K562 (cell line): ENCODE measurements around the gene EEPD1. TPM values are rescaled to one million over a fixed set of nuclear protein-coding genes. Genes with fewer than 3 reads are reported as not detected.

Experiments used
- BACH1 ChIP-seq: fragments of 200-800 bp; sonication (Bioruptor generic); IDR thresholded peaks from 2 replicates; pipeline ENCODE4 v1.6.1; 2016; ENCODE audit warnings: missing genetic modification characterization, missing compliant biosample characterization
- BRD9 ChIP-seq: fragments of 450-650 bp; IDR thresholded peaks from 2 replicates; pipeline ENCODE4 v1.6.1; 2018; ENCODE audit warnings: low read depth; ENCODE audit not compliant: partially characterized antibody
- BRF2 ChIP-seq: IDR thresholded peaks from 3 replicates; pipeline ENCODE4 v1.6.1; 2011; ENCODE audit warnings: borderline replicate concordance, mild to moderate bottlenecking; ENCODE audit not compliant: insufficient read length, insufficient read depth
- CHD1 ChIP-seq: fragments of 200-600 bp; sonication (generic); IDR thresholded peaks from one replicate; pipeline ENCODE4 v1.6.1; 2012; ENCODE audit warnings: mild to moderate bottlenecking, moderate library complexity, low read length, inconsistent platforms
- CHD2 ChIP-seq: IDR thresholded peaks from 2 replicates; pipeline ENCODE4 v1.6.1; 2011; ENCODE audit warnings: low read depth, low read length
- CXXC5 ChIP-seq: fragments of 250-450 bp; sonication (Bioruptor Pico); IDR thresholded peaks from 2 replicates; pipeline ENCODE4 v1.8.0; 2022; ENCODE audit warnings: inconsistent platforms, mild to moderate bottlenecking, moderate library complexity
- DIDO1 ChIP-seq: fragments of 450-650 bp; IDR thresholded peaks from 2 replicates; pipeline ENCODE4 v1.6.1; 2016; ENCODE audit warnings: low read depth, missing biosample characterization, missing genetic modification characterization
- E4F1 ChIP-seq: fragments of 250-450 bp; sonication (Bioruptor Pico); IDR thresholded peaks from 2 replicates; pipeline ENCODE4 v1.5.0; 2021; ENCODE audit warnings: mild to moderate bottlenecking, borderline replicate concordance
- FIP1L1 ChIP-seq: fragments of 200-400 bp; formaldehyde crosslinking; IDR thresholded peaks from 2 replicates; pipeline ENCODE4 v1.6.1; 2018; ENCODE audit warnings: mild to moderate bottlenecking, low read depth, low read length; ENCODE audit not compliant: poor library complexity, severe bottlenecking
- ILF3 ChIP-seq: fragments of 450-650 bp; IDR thresholded peaks from 2 replicates; pipeline ENCODE4 v1.6.1; 2018; ENCODE audit warnings: antibody characterized with exemption, mild to moderate bottlenecking, moderate library complexity, borderline replicate concordance
- KLF16 ChIP-seq: IDR thresholded peaks from 2 replicates; pipeline ENCODE4 v1.6.1; 2016; ENCODE audit warnings: antibody characterized with exemption
- LCOR ChIP-seq: sonication (generic); formaldehyde crosslinking; IDR thresholded peaks from 2 replicates; pipeline ENCODE4 v1.8.0; 2022; ENCODE audit warnings: mild to moderate bottlenecking, missing genetic modification reagents
- NFIC ChIP-seq: fragments of 450-650 bp; IDR thresholded peaks from 2 replicates; pipeline ENCODE4 v1.6.1; 2017; ENCODE audit warnings: mild to moderate bottlenecking, inconsistent platforms
- NR2F6 ChIP-seq: fragments of 450-650 bp; formaldehyde crosslinking; IDR thresholded peaks from 2 replicates; pipeline ENCODE4 v1.4.0; 2020; ENCODE audit warnings: mild to moderate bottlenecking
- PTTG1 ChIP-seq: fragments of 450-650 bp; IDR thresholded peaks from 2 replicates; pipeline ENCODE4 v1.6.1; 2016; ENCODE audit warnings: low read depth, mild to moderate bottlenecking, missing genetic modification characterization, missing compliant biosample characterization
- STAT5A ChIP-seq: IDR thresholded peaks from 2 replicates; pipeline ENCODE4 v1.6.1; 2012; ENCODE audit warnings: low read length, inconsistent platforms, borderline replicate concordance
- ZKSCAN8 ChIP-seq: fragments of 200-800 bp; sonication (Bioruptor generic); IDR thresholded peaks from 2 replicates; pipeline ENCODE4 v1.6.1; 2016; ENCODE audit warnings: missing genetic modification characterization, missing compliant biosample characterization
- polyA plus RNA-seq, 8 experiments: library from polyadenylated mRNA; depleted of rRNA in 4 of 8; stranded (reverse) in 5 of 8; unstranded in 3 of 8; fragments of >200 nt; fragmentation: Nextera tagmentation in 2 of 8; fragmentation: Illumina TruSeq in 1 of 8; extraction: Ambion mirVana in 2 of 8; extraction: Trizol in 1 of 8; gene quantifications; 2 replicates each; pipeline versions ENCODE4 v1.2.1 to v1.2.3, GENCODE V29; 2011 to 2014; ENCODE audit warnings: inconsistent platforms in 1 of 8, missing spikeins in 1 of 8
- total RNA-seq, 7 experiments: library from RNA; depleted of rRNA in 6 of 7; stranded (reverse); fragments of >200 nt in 6 of 7; fragmentation: Illumina TruSeq in 2 of 7; extraction: Trizol in 2 of 7; gene quantifications; 2 replicates each; pipeline versions ENCODE4 v1.2.1 to v1.2.3, GENCODE V29; 2011 to 2021; ENCODE audit warnings: low replicate concordance in 1 of 7
- TF ChIP-seq, protein P1 (sequence below), 3 experiments: IDR thresholded peaks in 2 of 3; conservative IDR thresholded peaks in 1 of 3; 2 replicates each; pipeline ENCODE4 v1.5.1; 2011 to 2012; ENCODE audit warnings: low read length in 3 of 3, mild to moderate bottlenecking in 3 of 3, control low read depth in 2 of 3, improper control_type of control experiment in 1 of 3, inconsistent platforms in 1 of 3, low read depth in 1 of 3, mixed read lengths in 1 of 3, moderate library complexity in 1 of 3; ENCODE audit not compliant: insufficient read depth in 2 of 3
- TF ChIP-seq, protein P2 (sequence below): sonication (generic); formaldehyde crosslinking; IDR thresholded peaks from 2 replicates; pipeline ENCODE4 v1.8.0; 2022; ENCODE audit warnings: mild to moderate bottlenecking, missing genetic modification reagents

The EEPD1 gene
- total and polyA plus RNA-seq, 9 of the 15 experiments (the other 6 are each of a cell fraction or from before 2014, with no cell fraction given) = 0.01 to 1.5 (median 0.74) TPM; not detected in 1

DNA sequence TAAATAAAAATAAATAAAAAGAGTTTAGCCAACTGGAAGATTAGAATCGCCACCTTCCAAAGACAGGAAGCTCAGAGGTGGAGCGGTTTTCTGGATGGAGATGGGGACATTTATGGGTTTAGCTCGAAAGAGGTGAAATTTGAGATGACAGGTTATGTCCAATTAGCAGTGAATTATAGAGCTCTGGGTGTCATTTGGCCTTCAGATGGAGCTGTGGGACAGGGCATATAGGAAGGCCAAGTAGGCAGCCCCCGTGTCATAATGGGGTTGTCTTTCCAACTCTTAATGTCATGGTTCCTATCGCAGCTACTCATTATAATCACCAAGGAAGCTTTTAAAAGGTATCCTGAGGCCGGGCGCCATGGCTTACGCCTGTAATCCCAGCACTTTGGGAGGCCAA, 21.0 kb upstream of the EEPD1 start (continued):
- TF ChIP-seq CHD2 = no peak
- TF ChIP-seq BACH1 = no peak
- no peak for TF ChIP-seq FIP1L1
- no peak for TF ChIP-seq ILF3
- TF ChIP-seq CHD1 = no peak
- TF ChIP-seq NFIC = no peak
- TF ChIP-seq LCOR (CRISPR knock-in tag) = no peak
- TF ChIP-seq PTTG1 = no peak
- no peak for TF ChIP-seq DIDO1 (tag)
- TF ChIP-seq BRF2 = no peak
- TF ChIP-seq CXXC5 = no peak
- no peak for TF ChIP-seq E4F1
- TF ChIP-seq, protein P1, sequence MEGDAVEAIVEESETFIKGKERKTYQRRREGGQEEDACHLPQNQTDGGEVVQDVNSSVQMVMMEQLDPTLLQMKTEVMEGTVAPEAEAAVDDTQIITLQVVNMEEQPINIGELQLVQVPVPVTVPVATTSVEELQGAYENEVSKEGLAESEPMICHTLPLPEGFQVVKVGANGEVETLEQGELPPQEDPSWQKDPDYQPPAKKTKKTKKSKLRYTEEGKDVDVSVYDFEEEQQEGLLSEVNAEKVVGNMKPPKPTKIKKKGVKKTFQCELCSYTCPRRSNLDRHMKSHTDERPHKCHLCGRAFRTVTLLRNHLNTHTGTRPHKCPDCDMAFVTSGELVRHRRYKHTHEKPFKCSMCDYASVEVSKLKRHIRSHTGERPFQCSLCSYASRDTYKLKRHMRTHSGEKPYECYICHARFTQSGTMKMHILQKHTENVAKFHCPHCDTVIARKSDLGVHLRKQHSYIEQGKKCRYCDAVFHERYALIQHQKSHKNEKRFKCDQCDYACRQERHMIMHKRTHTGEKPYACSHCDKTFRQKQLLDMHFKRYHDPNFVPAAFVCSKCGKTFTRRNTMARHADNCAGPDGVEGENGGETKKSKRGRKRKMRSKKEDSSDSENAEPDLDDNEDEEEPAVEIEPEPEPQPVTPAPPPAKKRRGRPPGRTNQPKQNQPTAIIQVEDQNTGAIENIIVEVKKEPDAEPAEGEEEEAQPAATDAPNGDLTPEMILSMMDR (IDR thresholded peaks at IDR 0.05 in 2 of 3, conservative IDR thresholded peaks at IDR 0.05 in 1 of 3; ENCODE audit: insufficient read depth in 2 of 3, low read depth in 1 of 3, low read length in 3 of 3) = peak in 1 of 3 experiments; percentile 52; a peak in 3 of 6 replicates
- TF ChIP-seq, protein P2, sequence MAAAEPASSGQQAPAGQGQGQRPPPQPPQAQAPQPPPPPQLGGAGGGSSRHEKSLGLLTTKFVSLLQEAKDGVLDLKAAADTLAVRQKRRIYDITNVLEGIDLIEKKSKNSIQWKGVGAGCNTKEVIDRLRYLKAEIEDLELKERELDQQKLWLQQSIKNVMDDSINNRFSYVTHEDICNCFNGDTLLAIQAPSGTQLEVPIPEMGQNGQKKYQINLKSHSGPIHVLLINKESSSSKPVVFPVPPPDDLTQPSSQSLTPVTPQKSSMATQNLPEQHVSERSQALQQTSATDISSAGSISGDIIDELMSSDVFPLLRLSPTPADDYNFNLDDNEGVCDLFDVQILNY = no peak
- no peak for TF ChIP-seq ZKSCAN8
- no peak for TF ChIP-seq NR2F6 (CRISPR knock-in tag)
- no peak for TF ChIP-seq STAT5A
- TF ChIP-seq BRD9 = no peak
- no peak for TF ChIP-seq KLF16
- TF ChIP-seq, all 486 proteins: peak for 6
